Kidney (tissue), 14 donors: ENCODE measurements around the gene HECW1. TPM values are rescaled to one million over a fixed set of nuclear protein-coding genes. Genes with fewer than 3 reads are reported as not detected.

Experiments
- DNase-seq, 5 donors: peaks; one replicate each; pipeline ENCODE4 v3.0.0-alpha.2; 2013 to 2020
- FAIRE-seq: peaks from 2 replicates; lab custom pipeline; 2012; peaks lifted over from hg19 to GRCh38; lab: Jason Lieb, UNC
- H3K27ac ChIP-seq, 2 donors: one replicate each; pipeline ENCODE4 v1.7.0; 2013; ENCODE audit warnings: low read depth in 2 of 2, low read length in 2 of 2, inconsistent platforms in 1 of 2
- H3K27me3 ChIP-seq: one replicate; pipeline ENCODE4 v1.7.1; 2013; ENCODE audit warnings: low read length, inconsistent platforms; ENCODE audit not compliant: control insufficient read depth, insufficient read depth
- H3K36me3 ChIP-seq, 3 donors: one replicate each; pipeline versions ENCODE4 v1.7.0 to v1.7.1; 2013; ENCODE audit warnings: low read length in 3 of 3, control low read depth in 1 of 3, inconsistent platforms in 1 of 3; ENCODE audit not compliant: insufficient read depth in 3 of 3, control insufficient read depth in 2 of 3
- H3K4me1 ChIP-seq, 3 donors: one replicate each; pipeline versions ENCODE4 v1.7.0 to v1.7.1; 2013; ENCODE audit warnings: low read length in 3 of 3, inconsistent platforms in 1 of 3, low read depth in 1 of 3; ENCODE audit not compliant: control insufficient read depth in 2 of 3, insufficient read depth in 2 of 3
- H3K4me3 ChIP-seq, 3 donors: one replicate each; pipeline versions ENCODE4 v1.7.0 to v1.8.1; 2013; ENCODE audit warnings: low read length in 3 of 3, control low read depth in 1 of 3, inconsistent platforms in 1 of 3
- H3K9ac ChIP-seq, 3 donors: one replicate each; pipeline versions ENCODE4 v1.7.0 to v1.7.1; 2013; ENCODE audit warnings: low read length in 3 of 3, control low read depth in 1 of 3, inconsistent platforms in 1 of 3
- H3K9me3 ChIP-seq, 3 donors: one replicate each; pipeline versions ENCODE4 v1.7.0 to v1.7.1; 2013; ENCODE audit warnings: low read length in 3 of 3, control low read depth in 1 of 3, inconsistent platforms in 1 of 3; ENCODE audit not compliant: control insufficient read depth in 2 of 3, insufficient read depth in 1 of 3
- intact Hi-C: fragments of 100-400 bp; cut with DNase I; formaldehyde crosslinking; loops from one replicate; pipeline ENCODE4 v1.11.1; 2022
- polyA plus RNA-seq: library from polyadenylated mRNA; stranded (reverse); fragments of 350-450 nt; fragmentation: Illumina TruSeq; extraction: RNeasy Lipid Tissue Mini Kit (QIAGEN cat#74804); gene quantifications from one replicate; pipeline ENCODE4 v1.2.3, GENCODE V29; 2014; ENCODE audit warnings: low read depth, low replicate concordance; ENCODE audit not compliant: insufficient read depth
- total RNA-seq: library from RNA; stranded (reverse); fragmentation: NEBNext Ultra II Directional; extraction: Animal tissue kit (Norgen Biotek cat#: 25700); gene quantifications from one replicate; pipeline ENCODE4 v1.2.1, GENCODE V29; 2021
- TF ChIP-seq, protein P1 (sequence below): IDR thresholded peaks from 3 replicates; pipeline ENCODE4 v1.5.1; 2012; ENCODE audit warnings: mild to moderate bottlenecking, moderate library complexity, borderline replicate concordance; ENCODE audit not compliant: insufficient read depth; ENCODE audit errors: extremely low read depth
- donor health status: control.
- donor health status: control.
- donor health status: control.
- donor health status: control.
- donor health status: control.
- donor health status: DM: yes; HTN: yes; CAD: no.
- donor health status: Normal renal cell carcinoma (clear cell type).

Gene HECW1
- total and polyA plus RNA-seq, 2 donors from 2014 or later = 0.50 to 7.5 TPM

DNA sequence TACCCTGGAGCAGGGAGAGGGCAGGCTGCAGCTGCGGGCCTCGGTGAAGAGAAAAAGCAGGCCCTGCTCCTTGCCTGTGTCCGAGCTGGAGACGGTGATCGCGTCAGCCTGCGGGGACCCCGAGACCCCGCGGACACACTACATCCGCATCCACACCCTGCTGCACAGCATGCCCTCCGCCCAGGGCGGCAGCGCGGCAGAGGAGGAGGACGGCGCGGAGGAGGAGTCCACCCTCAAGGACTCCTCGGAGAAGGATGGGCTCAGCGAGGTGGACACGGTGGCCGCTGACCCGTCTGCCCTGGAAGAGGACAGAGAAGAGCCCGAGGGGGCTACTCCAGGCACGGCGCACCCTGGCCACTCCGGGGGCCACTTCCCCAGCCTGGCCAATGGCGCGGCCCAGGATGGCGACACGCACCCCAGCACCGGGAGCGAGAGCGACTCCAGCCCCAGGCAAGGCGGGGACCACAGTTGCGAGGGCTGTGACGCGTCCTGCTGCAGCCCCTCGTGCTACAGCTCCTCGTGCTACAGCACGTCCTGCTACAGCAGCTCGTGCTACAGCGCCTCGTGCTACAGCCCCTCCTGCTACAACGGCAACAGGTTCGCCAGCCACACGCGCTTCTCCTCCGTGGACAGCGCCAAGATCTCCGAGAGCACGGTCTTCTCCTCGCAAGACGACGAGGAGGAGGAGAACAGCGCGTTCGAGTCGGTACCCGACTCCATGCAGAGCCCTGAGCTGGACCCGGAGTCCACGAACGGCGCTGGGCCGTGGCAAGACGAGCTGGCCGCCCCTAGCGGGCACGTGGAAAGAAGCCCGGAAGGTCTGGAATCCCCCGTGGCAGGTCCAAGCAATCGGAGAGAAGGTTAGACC is 332.5 kb downstream of the HECW1 start:
- no peak overlapping the region for H3K9ac ChIP-seq
- TF ChIP-seq, protein P1, sequence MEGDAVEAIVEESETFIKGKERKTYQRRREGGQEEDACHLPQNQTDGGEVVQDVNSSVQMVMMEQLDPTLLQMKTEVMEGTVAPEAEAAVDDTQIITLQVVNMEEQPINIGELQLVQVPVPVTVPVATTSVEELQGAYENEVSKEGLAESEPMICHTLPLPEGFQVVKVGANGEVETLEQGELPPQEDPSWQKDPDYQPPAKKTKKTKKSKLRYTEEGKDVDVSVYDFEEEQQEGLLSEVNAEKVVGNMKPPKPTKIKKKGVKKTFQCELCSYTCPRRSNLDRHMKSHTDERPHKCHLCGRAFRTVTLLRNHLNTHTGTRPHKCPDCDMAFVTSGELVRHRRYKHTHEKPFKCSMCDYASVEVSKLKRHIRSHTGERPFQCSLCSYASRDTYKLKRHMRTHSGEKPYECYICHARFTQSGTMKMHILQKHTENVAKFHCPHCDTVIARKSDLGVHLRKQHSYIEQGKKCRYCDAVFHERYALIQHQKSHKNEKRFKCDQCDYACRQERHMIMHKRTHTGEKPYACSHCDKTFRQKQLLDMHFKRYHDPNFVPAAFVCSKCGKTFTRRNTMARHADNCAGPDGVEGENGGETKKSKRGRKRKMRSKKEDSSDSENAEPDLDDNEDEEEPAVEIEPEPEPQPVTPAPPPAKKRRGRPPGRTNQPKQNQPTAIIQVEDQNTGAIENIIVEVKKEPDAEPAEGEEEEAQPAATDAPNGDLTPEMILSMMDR = no peak
- FAIRE-seq = no peak
- intact Hi-C loops = no loop called here
- DNase-seq = no peak
- H3K4me3 ChIP-seq = no peak overlapping the region
- H3K4me1 ChIP-seq = no peaks in the 10 kb centered on the region
- H3K27me3 ChIP-seq = no peaks in the 10 kb centered on the region
- H3K9me3 ChIP-seq = no peaks in the 10 kb centered on the region
- H3K36me3 ChIP-seq = no peaks in the 10 kb centered on the region
- no peak overlapping the region for H3K27ac ChIP-seq

DNA sequence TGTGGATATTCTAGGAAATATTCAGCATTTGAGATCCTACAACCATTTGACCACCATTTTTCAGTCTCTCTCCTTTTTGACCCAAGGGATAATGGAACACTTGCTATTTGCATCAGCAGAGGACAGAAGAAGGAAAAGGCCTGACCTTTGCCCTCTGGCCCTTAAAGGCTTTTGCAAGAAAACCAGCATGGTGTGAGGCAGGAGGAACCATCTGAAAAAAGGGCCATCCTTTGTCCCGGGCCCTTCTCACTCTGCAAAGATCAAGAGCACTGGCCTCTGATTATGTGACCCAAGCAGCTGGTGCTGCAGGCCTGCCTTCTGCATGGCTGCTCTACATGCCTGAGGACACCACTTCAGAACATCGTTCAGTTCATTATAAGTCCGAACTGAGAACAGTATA is 337.1 kb downstream of the HECW1 start:
- Histone ChIP-seq H3K9me3 (no peaks in the 10 kb centered on the region), H3K27me3 (no peaks in the 10 kb centered on the region), H3K27ac (no peak overlapping the region), H3K4me1 (no peaks in the 10 kb centered on the region), H3K9ac (no peak overlapping the region), H3K4me3 (no peak overlapping the region), H3K36me3 (no peaks in the 10 kb centered on the region)
- FAIRE-seq (no peak), DNase-seq (no peak)
- intact Hi-C loops = no loop called here
- TF ChIP-seq, protein P1 = no peak

DNA sequence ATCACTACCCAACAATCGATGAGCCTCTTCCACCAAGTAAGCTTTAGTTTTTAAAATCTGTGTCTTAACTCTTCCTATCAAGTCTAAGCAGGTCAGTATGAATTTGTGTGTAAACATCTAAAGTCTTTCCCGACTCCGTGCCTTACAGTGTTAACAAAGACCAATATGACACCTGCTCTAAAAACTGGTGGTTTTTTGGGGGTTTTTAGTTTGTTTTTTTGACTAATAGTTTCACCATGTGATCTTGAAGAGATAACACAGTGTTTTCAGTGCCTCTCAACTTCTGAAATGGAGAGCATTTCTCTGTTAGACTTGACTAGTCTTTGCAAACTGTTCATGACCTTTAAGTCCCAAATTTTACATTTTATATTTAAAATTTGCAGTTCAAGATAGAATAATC is 338.4 kb downstream of the HECW1 start:
- intact Hi-C loops = no loop called here
- Histone ChIP-seq H3K36me3 (no peaks in the 10 kb centered on the region), H3K27me3 (no peaks in the 10 kb centered on the region), H3K4me1 (peaks cover 0 to 2% (median 0%) of the 10 kb centered on the region in 3 donors), H3K9ac (no peak overlapping the region), H3K4me3 (no peak overlapping the region), H3K27ac (no peak overlapping the region), H3K9me3 (no peaks in the 10 kb centered on the region)
- no peak for DNase-seq
- FAIRE-seq = no peak
- TF ChIP-seq, protein P1 = no peak
